PFSK-1 (cell line): ENCODE measurements around the gene CDH26.

Experiments
- FOXP2 ChIP-seq: optimal IDR thresholded peaks from 2 replicates; pipeline ENCODE3; 2011; ENCODE audit warnings: borderline replicate concordance, control low read depth, inconsistent platforms; ENCODE audit not compliant: insufficient read depth; ENCODE audit errors: extremely low read length, extremely low read depth
- POLR2AphosphoS5 ChIP-seq: IDR thresholded peaks from 2 replicates; pipeline ENCODE4 v1.6.1; 2012; ENCODE audit warnings: low read depth, mild to moderate bottlenecking, control low read depth, low read length, moderate library complexity
- REST ChIP-seq, 2 experiments: IDR thresholded peaks; 2 replicates each; pipeline versions ENCODE4 v1.6.1 to v1.8.0; 2011 to 2012; ENCODE audit warnings: low read depth in 2 of 2, low read length in 2 of 2, control low read depth in 1 of 2, inconsistent platforms in 1 of 2, mild to moderate bottlenecking in 1 of 2, moderate library complexity in 1 of 2; ENCODE audit not compliant: insufficient read depth in 1 of 2
- SIN3A ChIP-seq: IDR thresholded peaks from 2 replicates; pipeline ENCODE4 v1.6.1; 2012; ENCODE audit warnings: mild to moderate bottlenecking, low read length, moderate library complexity, borderline replicate concordance; ENCODE audit not compliant: insufficient read depth
- TAF1 ChIP-seq: IDR thresholded peaks from 2 replicates; pipeline ENCODE4 v1.6.1; 2012; ENCODE audit warnings: low read length, control low read depth, borderline replicate concordance; ENCODE audit not compliant: insufficient read depth

GRCh38 chr20:59938696-59939051 lies 19.5 kb upstream of the CDH26 start:
- TF ChIP-seq REST (IDR thresholded peaks at IDR 0.05; ENCODE audit: insufficient read depth in 1 of 2, low read depth in 2 of 2, low read length in 2 of 2) = no peak
- TF ChIP-seq TAF1 = no peak
- TF ChIP-seq POLR2AphosphoS5 = no peak
- TF ChIP-seq SIN3A = no peak
- no peak for TF ChIP-seq FOXP2
